BE2C (cell line): Measurements from ENCODE around the gene DCHS2.

Experiments used
- DNase-seq: peaks from one replicate; pipeline ENCODE4 v3.0.0-alpha.2; 2020
- H3K27me3 ChIP-seq: fragments of 250-450 bp; sonication (Bioruptor Pico); 2 replicates; pipeline ENCODE4 v1.5.1; 2020; ENCODE audit warnings: mild to moderate bottlenecking
- H3K36me3 ChIP-seq: fragments of 250-450 bp; sonication (Bioruptor Pico); 2 replicates; pipeline ENCODE4 v1.5.1; 2020; ENCODE audit warnings: mild to moderate bottlenecking
- H3K4me1 ChIP-seq: fragments of 250-450 bp; sonication (Bioruptor Pico); 2 replicates; pipeline ENCODE4 v1.5.1; 2020
- H3K4me3 ChIP-seq: 2 replicates; pipeline ENCODE4 v1.5.1; 2011; ENCODE audit warnings: low read depth, low read length
- H3K9me3 ChIP-seq: fragments of 250-450 bp; sonication (Bioruptor Pico); 2 replicates; pipeline ENCODE4 v1.5.1; 2020
- TF ChIP-seq, protein P1 (sequence below): IDR thresholded peaks from 2 replicates; pipeline ENCODE4 v1.5.1; 2012; ENCODE audit warnings: mild to moderate bottlenecking, low read depth, low read length

DCHS2 gene

DNA sequence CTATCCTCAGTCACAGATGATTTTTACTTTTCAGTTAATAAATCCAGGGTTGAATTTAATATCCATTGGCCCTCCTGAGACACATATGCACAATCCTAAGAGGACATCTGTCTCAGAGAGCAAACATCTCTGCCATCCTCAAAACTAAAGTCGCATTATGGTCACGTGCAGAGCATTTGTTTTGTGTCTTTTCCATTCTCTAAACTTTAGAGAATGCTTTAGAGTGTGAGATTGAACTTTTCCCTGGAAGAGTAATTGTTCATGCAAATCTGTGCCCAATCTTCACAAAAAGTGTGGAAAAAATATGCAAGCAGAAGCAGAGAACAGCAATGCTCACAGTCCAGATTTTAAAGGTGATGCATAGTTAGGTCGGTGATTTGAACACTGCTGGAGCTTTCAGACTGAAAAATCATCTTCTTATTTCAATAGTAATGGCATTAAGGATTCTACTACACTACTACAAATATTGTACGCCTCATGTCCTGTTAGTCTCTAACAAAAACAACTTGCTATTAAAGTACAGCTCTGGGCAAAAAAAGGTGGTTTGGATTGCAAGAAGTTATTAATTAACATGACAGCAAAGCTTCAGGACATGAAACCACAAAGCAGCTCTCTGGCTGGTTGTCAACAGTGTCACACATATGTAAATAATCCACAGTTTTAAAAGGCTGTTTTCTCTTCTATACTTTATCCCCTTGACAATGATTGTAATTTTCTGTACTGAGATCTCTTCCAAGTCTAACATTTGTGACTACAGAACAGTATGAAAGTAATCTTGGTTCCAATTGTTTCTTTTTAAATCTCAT, 19.9 kb downstream of the DCHS2 start:
- Histone ChIP-seq H3K4me3 (no peak overlapping the region), H3K9me3 (no peaks in the 10 kb centered on the region)
- no peak for DNase-seq

DNA sequence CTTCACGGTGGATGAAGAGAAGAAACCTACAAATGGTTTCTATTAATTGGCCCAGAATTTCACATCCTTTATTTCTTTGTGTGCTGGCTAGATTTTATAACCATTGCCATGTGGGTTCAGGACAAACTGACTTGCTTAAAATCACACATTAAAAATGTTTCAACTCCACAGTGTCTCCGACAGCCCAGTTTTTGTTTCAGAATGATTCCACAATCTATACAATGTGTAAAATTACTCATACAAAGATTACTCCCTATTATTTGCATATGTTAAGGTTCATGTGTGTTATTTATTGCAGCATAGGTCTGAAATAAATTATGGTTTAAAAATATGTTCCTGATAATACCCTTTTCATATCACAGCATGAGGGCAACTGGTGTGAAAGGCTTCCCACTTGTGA, 20.6 kb downstream of the DCHS2 start:
- Histone ChIP-seq H3K4me1 (no peaks in the 10 kb centered on the region), H3K27me3 (no peaks in the 10 kb centered on the region; the same call in 1 of the 2 replicates), H3K4me3 (no peak overlapping the region), H3K9me3 (no peaks in the 10 kb centered on the region), H3K36me3 (no peaks in the 10 kb centered on the region)
- no peak for DNase-seq
- TF ChIP-seq, protein P1, sequence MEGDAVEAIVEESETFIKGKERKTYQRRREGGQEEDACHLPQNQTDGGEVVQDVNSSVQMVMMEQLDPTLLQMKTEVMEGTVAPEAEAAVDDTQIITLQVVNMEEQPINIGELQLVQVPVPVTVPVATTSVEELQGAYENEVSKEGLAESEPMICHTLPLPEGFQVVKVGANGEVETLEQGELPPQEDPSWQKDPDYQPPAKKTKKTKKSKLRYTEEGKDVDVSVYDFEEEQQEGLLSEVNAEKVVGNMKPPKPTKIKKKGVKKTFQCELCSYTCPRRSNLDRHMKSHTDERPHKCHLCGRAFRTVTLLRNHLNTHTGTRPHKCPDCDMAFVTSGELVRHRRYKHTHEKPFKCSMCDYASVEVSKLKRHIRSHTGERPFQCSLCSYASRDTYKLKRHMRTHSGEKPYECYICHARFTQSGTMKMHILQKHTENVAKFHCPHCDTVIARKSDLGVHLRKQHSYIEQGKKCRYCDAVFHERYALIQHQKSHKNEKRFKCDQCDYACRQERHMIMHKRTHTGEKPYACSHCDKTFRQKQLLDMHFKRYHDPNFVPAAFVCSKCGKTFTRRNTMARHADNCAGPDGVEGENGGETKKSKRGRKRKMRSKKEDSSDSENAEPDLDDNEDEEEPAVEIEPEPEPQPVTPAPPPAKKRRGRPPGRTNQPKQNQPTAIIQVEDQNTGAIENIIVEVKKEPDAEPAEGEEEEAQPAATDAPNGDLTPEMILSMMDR = no peak

More for the DNA sequence above, 19.9 kb downstream of the DCHS2 start:
- H3K27me3 ChIP-seq = no peaks in the 10 kb centered on the region; the same call in 1 of the 2 replicates
- TF ChIP-seq, protein P1 = no peak
- H3K4me1 ChIP-seq = no peaks in the 10 kb centered on the region
- no peaks in the 10 kb centered on the region for H3K36me3 ChIP-seq

DNA sequence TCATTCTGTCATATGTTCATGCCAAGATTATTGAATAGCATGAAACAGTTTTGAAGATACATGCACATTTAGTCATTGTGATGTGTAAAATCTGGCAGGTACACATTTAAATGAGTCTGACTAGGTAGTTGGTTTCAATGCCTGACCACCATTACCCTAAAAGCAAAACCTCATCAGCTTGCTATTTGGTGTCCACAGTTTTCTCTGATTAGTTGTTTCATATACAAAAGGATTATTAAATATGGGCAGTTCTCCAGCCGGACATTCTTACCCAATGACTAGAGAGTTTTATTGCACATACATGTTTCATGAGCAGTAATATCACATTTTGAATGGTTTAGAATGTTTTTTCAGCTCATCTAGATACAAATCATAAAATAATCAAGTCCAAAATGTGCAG, 23.7 kb downstream of the DCHS2 start:
- DNase-seq = no peak
- H3K27me3 ChIP-seq = no peaks in the 10 kb centered on the region; the same call in none of the 2 replicates
- no peaks in the 10 kb centered on the region for H3K36me3 ChIP-seq
- H3K4me1 ChIP-seq = no peaks in the 10 kb centered on the region
- H3K9me3 ChIP-seq = no peaks in the 10 kb centered on the region
- TF ChIP-seq, protein P1 = no peak
- H3K4me3 ChIP-seq = no peak overlapping the region

DNA sequence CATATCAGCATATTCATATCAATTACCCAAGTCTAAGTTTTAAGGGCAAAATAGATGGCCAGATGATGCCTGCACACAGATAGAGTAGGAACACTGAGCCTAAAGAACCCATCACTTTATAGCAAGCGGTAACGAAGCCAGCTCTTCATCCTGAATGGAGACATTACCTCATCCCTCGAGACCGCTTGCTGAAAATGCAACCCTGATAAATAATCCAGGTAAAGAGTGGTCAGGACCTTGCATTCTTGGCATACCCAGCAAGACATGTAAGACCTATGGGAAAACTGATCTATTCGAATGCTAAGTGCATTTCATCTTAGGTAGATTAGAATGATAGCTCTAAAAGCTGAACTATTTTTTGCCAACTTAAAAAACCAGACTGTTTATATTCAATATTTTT, 25.3 kb downstream of the DCHS2 start:
- no peaks in the 10 kb centered on the region; the same call in none of the 2 replicates for H3K27me3 ChIP-seq
- TF ChIP-seq, protein P1 = no peak
- no peak overlapping the region for H3K4me3 ChIP-seq
- DNase-seq = no peak
- no peaks in the 10 kb centered on the region for H3K36me3 ChIP-seq
- H3K9me3 ChIP-seq = no peaks in the 10 kb centered on the region
- no peaks in the 10 kb centered on the region for H3K4me1 ChIP-seq

DNA sequence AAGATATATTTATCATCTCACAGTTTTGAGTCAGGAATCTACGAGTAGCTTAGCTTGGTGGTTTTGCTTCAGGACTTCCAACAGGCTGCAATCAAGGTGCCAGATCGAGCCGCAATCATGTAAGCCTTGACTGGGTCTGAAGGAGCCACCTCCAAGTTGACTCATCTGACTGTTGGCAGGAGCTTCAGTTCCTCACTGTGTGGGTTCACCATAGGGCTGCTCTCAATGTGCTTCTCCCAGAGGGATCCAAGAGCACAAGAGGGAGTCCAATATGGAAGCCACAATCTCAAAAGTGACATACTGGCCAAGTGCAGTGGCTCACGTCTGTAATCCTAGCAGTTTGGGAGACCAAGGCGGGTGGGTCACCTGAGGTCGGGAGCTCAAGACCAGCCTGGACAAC, 26.5 kb downstream of the DCHS2 start:
- TF ChIP-seq, protein P1 = no peak
- DNase-seq = no peak
- Histone ChIP-seq H3K27me3 (no peaks in the 10 kb centered on the region; the same call in 1 of the 2 replicates), H3K4me3 (no peak overlapping the region), H3K9me3 (no peaks in the 10 kb centered on the region), H3K36me3 (no peaks in the 10 kb centered on the region), H3K4me1 (no peaks in the 10 kb centered on the region)

DNA sequence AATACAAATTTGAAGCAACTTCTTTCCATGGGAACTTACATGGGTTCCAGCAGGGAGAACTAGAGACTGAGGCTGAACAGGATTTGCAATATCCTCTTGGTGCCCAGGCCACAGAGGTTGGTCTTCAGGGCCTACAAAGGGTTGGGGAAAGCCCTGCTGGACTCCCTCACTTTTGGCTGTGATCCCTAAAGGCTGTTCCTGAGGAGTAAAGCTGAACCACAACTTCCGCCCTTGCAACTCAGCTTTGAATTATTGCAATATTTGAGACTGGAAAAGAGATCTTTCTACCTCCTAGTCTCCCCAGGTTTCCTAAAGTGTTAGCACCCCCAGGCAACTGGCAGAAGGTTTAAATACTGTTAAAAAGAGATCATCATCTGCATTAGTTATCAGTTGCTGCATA, 26.9 kb downstream of the DCHS2 start:
- TF ChIP-seq, protein P1 = no peak
- no peaks in the 10 kb centered on the region for H3K36me3 ChIP-seq
- H3K4me1 ChIP-seq = no peaks in the 10 kb centered on the region
- H3K9me3 ChIP-seq = no peaks in the 10 kb centered on the region
- H3K27me3 ChIP-seq = no peaks in the 10 kb centered on the region; the same call in 1 of the 2 replicates
- no peak overlapping the region for H3K4me3 ChIP-seq
- no peak for DNase-seq
